ENCODE results near the gene RECQL5. TPM values are rescaled to one million over a fixed set of nuclear protein-coding genes. Genes with fewer than 3 reads are reported as not detected.

The RECQL5 gene
- total and polyA plus RNA-seq, 11 donors, result 6.0 to 15.9 (median 10.2) TPM

GRCh38 chr17:75646638-75646992 is 20.3 kb downstream of the RECQL5 start:
- H3K27me3 ChIP-seq, result no peaks in the 10 kb centered on the region
- intact Hi-C loops (cut with DNase I), result no loop called here
- H3K27ac ChIP-seq, result no peak overlapping the region
- peaks cover 0 to 19% (median 11%) of the 10 kb centered on the region in 12 donors for H3K4me1 ChIP-seq
- DNase-seq, result no peak
- no peaks in the 10 kb centered on the region for H3K9me3 ChIP-seq
- WGBS, 4 donors, result 94 to 98% (median 95%) methylated on average over 6 of the region's 6 CpGs
- peaks cover 0 to 50% (median 28%) of the 10 kb centered on the region in 9 donors for H3K36me3 ChIP-seq
- ATAC-seq, result no peak
- TF ChIP-seq CTCF (IDR thresholded peaks at IDR 0.05) (no peak), POLR2A (IDR thresholded peaks at IDR 0.05) (no peak)
- no peak overlapping the region for H3K4me3 ChIP-seq

- peaks cover 0 to 25% (median 14%) of the 10 kb centered on the region in 12 donors for H3K4me1 ChIP-seq
- peaks cover 0 to 44% (median 25%) of the 10 kb centered on the region in 9 donors for H3K36me3 ChIP-seq
- no peak overlapping the region for H3K4me3 ChIP-seq
- ATAC-seq (peak in 3 of 4 donors; percentile 23 to 46 (median 28)), DNase-seq (peak in 1 of 5 donors; percentile 60)
- TF ChIP-seq POLR2A (IDR thresholded peaks at IDR 0.05), result no peak
- TF ChIP-seq CTCF (IDR thresholded peaks at IDR 0.05), result no peak
- H3K9me3 ChIP-seq, result no peaks in the 10 kb centered on the region
- no peak overlapping the region for H3K27ac ChIP-seq
- no peaks in the 10 kb centered on the region for H3K27me3 ChIP-seq
- intact Hi-C loops (cut with DNase I), result no loop called here
- 77 to 95% (median 89%) methylated on average over 16 to 17 of the region's 17 CpGs for WGBS, 4 donors
These were observed 20.9 kb downstream of the RECQL5 start for GRCh38 chr17:75645889-75646637.

- peaks cover 0 to 30% (median 16%) of the 10 kb centered on the region in 12 donors for H3K4me1 ChIP-seq
- intact Hi-C loops (cut with DNase I), result no loop called here
- no peak for TF ChIP-seq POLR2A (IDR thresholded peaks at IDR 0.05)
- TF ChIP-seq CTCF (IDR thresholded peaks at IDR 0.05), result no peak
These were observed 21.5 kb downstream of the RECQL5 start for GRCh38 chr17:75645501-75645888.

GRCh38 chr17:75643643-75644017 is 23.3 kb downstream of the RECQL5 start:
- ATAC-seq (no peak), DNase-seq (peak in 1 of 5 donors; percentile 48)
- TF ChIP-seq POLR2A (IDR thresholded peaks at IDR 0.05), result no peak
- no peak for TF ChIP-seq CTCF (IDR thresholded peaks at IDR 0.05)
- Histone ChIP-seq H3K36me3 (peaks cover 0 to 27% (median 6%) of the 10 kb centered on the region in 9 donors), H3K27ac (no peak overlapping the region), H3K9me3 (no peaks in the 10 kb centered on the region), H3K4me1 (peaks cover 0 to 48% (median 18%) of the 10 kb centered on the region in 12 donors), H3K27me3 (no peaks in the 10 kb centered on the region), H3K4me3 (no peak overlapping the region)
- intact Hi-C loops (cut with DNase I), result no loop called here
- 95 to 98% (median 96%) methylated on average over 4 to 7 of the region's 7 CpGs for WGBS, 4 donors

More at GRCh38 chr17:75645501-75645888, 21.5 kb downstream of the RECQL5 start:
- WGBS, 4 donors, result 80 to 89% (median 85%) methylated on average over 7 of the region's 7 CpGs
- ATAC-seq, result no peak
- no peak overlapping the region for H3K4me3 ChIP-seq
- H3K27me3 ChIP-seq, result no peaks in the 10 kb centered on the region
- no peak overlapping the region for H3K27ac ChIP-seq
- H3K36me3 ChIP-seq, result peaks cover 0 to 41% (median 24%) of the 10 kb centered on the region in 9 donors
- DNase-seq, result no peak
- no peaks in the 10 kb centered on the region for H3K9me3 ChIP-seq
